Uterus (tissue), 2 donors: ENCODE measurements around the gene NSUN6.

ENCODE experiments used
- POLR2A ChIP-seq, 2 donors: fragments of 450-650 bp; IDR thresholded peaks; one replicate each; pipeline ENCODE4 v1.6.1; 2016; ENCODE audit warnings: antibody characterized with exemption in 2 of 2, mild to moderate bottlenecking in 1 of 2, moderate library complexity in 1 of 2
- TF ChIP-seq, protein P1 (sequence below), 4 experiments: fragments of 200-600 bp in 2 of 4; fragments of 450-650 bp in 2 of 4; sonication (generic) in 2 of 4; IDR thresholded peaks; one replicate each; pipeline ENCODE4 v1.5.1; 2016 to 2019; ENCODE audit warnings: antibody characterized with exemption in 4 of 4, mild to moderate bottlenecking in 2 of 4, moderate library complexity in 1 of 4

GRCh38 chr10:18563003-18563726, 88.2 kb downstream of the NSUN6 start:
- TF ChIP-seq, protein P1, sequence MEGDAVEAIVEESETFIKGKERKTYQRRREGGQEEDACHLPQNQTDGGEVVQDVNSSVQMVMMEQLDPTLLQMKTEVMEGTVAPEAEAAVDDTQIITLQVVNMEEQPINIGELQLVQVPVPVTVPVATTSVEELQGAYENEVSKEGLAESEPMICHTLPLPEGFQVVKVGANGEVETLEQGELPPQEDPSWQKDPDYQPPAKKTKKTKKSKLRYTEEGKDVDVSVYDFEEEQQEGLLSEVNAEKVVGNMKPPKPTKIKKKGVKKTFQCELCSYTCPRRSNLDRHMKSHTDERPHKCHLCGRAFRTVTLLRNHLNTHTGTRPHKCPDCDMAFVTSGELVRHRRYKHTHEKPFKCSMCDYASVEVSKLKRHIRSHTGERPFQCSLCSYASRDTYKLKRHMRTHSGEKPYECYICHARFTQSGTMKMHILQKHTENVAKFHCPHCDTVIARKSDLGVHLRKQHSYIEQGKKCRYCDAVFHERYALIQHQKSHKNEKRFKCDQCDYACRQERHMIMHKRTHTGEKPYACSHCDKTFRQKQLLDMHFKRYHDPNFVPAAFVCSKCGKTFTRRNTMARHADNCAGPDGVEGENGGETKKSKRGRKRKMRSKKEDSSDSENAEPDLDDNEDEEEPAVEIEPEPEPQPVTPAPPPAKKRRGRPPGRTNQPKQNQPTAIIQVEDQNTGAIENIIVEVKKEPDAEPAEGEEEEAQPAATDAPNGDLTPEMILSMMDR (IDR thresholded peaks at IDR 0.05) = no peak
- no peak for TF ChIP-seq POLR2A (IDR thresholded peaks at IDR 0.05)
